ENCODE data around the gene ASCL1. TPM values are rescaled to one million over a fixed set of nuclear protein-coding genes. Genes with fewer than 3 reads are reported as not detected.

Gene ASCL1
- total RNA-seq, 2 donors from 2014 or later, result not detected

- H3K36me3 ChIP-seq, result no peaks in the 10 kb centered on the region
- no peak for DNase-seq (ENCODE audit: low spot score)
- H3K4me3 ChIP-seq, result no peak overlapping the region
- TF ChIP-seq CTCF (IDR thresholded peaks at IDR 0.05), result peak; percentile 63 to 85
- H3K27ac ChIP-seq, result no peak overlapping the region
- H3K4me1 ChIP-seq, result no peaks in the 10 kb centered on the region
- no peaks in the 10 kb centered on the region for H3K9me3 ChIP-seq
- H3K27me3 ChIP-seq, result peaks cover 0 to 6% of the 10 kb centered on the region in 2 donors
These were observed 8.5 kb upstream of the ASCL1 start for GRCh38 chr12:102948941-102949352.

GRCh38 chr12:102950107-102950949, 7.1 kb upstream of the ASCL1 start:
- H3K4me3 ChIP-seq, result no peak overlapping the region
- no peaks in the 10 kb centered on the region for H3K4me1 ChIP-seq
- TF ChIP-seq CTCF (IDR thresholded peaks at IDR 0.05), result no peak
- H3K27ac ChIP-seq, result no peak overlapping the region
- H3K9me3 ChIP-seq, result no peaks in the 10 kb centered on the region
- DNase-seq (ENCODE audit: low spot score), result no peak
- no peaks in the 10 kb centered on the region for H3K36me3 ChIP-seq
- peaks cover 0 to 8% of the 10 kb centered on the region in 2 donors for H3K27me3 ChIP-seq

GRCh38 chr12:102950950-102951619, 6.4 kb upstream of the ASCL1 start:
- TF ChIP-seq CTCF (IDR thresholded peaks at IDR 0.05), result no peak
- Histone ChIP-seq H3K27ac (no peak overlapping the region), H3K36me3 (no peaks in the 10 kb centered on the region), H3K4me3 (no peak overlapping the region), H3K9me3 (no peaks in the 10 kb centered on the region), H3K4me1 (peaks cover 0 to 2% of the 10 kb centered on the region in 2 donors), H3K27me3 (peaks cover 0 to 16% of the 10 kb centered on the region in 2 donors)
- no peak for DNase-seq (ENCODE audit: low spot score)

- H3K27me3 ChIP-seq, result peaks cover 0 to 23% of the 10 kb centered on the region in 2 donors
- no peak overlapping the region for H3K4me3 ChIP-seq
- H3K36me3 ChIP-seq, result no peaks in the 10 kb centered on the region
- no peak for DNase-seq (ENCODE audit: low spot score)
- no peaks in the 10 kb centered on the region for H3K9me3 ChIP-seq
- no peak overlapping the region for H3K27ac ChIP-seq
- no peak for TF ChIP-seq CTCF (IDR thresholded peaks at IDR 0.05)
- H3K4me1 ChIP-seq, result peaks cover 0 to 10% of the 10 kb centered on the region in 2 donors
These were observed 5.6 kb upstream of the ASCL1 start for GRCh38 chr12:102951841-102952240.

- no peak for DNase-seq (ENCODE audit: low spot score)
- no peaks in the 10 kb centered on the region for H3K36me3 ChIP-seq
- peaks cover 0 to 23% of the 10 kb centered on the region in 2 donors for H3K4me1 ChIP-seq
- no peak overlapping the region for H3K4me3 ChIP-seq
- no peak overlapping the region for H3K27ac ChIP-seq
- no peak for TF ChIP-seq CTCF (IDR thresholded peaks at IDR 0.05)
- H3K27me3 ChIP-seq, result peaks cover 2 to 24% of the 10 kb centered on the region in 2 donors
- no peaks in the 10 kb centered on the region for H3K9me3 ChIP-seq
These were observed 4.3 kb upstream of the ASCL1 start for GRCh38 chr12:102953221-102953620.

All from right atrium auricular region (tissue), 2 donors.